ENCODE measurements around the gene HYCC2.
"Not testable (repeated sequence)": the region's sequence is repeated elsewhere in the genome, so short reads cannot be mapped to it uniquely, and the experiment has no call there.

The HYCC2 gene

DNA sequence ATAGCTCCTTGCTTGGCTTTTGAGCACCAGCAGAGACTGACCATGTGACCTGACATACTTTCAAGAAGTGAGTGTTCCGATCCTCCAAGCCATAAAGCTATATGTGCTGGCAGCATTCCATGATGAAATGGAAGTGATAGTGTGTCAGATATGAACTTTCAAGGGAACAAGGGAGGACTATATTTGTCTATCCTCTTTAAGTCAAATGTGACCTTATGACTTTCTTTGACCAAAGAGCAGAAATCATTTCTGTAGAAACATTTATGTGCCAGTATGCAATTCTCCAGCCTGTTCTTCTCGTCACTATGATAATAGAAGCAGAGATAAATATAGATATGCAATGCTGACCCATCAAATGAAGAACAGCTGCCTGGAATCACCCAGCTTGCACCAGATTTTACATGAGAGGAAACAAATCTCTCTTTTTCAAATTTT is 14.4 kb downstream of the HYCC2 start:
- Histone ChIP-seq H3K9ac (ENCODE audit: low read depth, low read length, poor library complexity) (no peak overlapping the region), H2BK15ac (ENCODE audit: low read length) (no peak overlapping the region), H3K14ac (ENCODE audit: low read length) (no peak overlapping the region), H3K18ac (ENCODE audit: low read length) (no peak overlapping the region), H3K9me3 (replicated peaks in 1 of 2; ENCODE audit: control insufficient read depth in 2 of 2, insufficient read depth in 1 of 2, low read depth in 1 of 2, low read length in 2 of 2) (no peaks in the 10 kb centered on the region), H3K27me3 (ENCODE audit: control insufficient read depth in 3 of 3, insufficient read depth in 3 of 3, low read depth in 1 of 3, low read length in 3 of 3) (no peaks in the 10 kb centered on the region), H2BK5ac (ENCODE audit: low read length) (no peak overlapping the region), H3K23ac (ENCODE audit: low read depth, low read length, poor library complexity) (no peak overlapping the region), H3K27ac (replicated peaks; ENCODE audit: low read length) (no peak overlapping the region), H3K4me3 (ENCODE audit: low read length in 2 of 2) (no peak overlapping the region), H3K4me1 (ENCODE audit: control insufficient read depth in 2 of 2, insufficient read depth in 1 of 2, low read depth in 1 of 2, low read length in 2 of 2) (no peaks in the 10 kb centered on the region), H3K36me3 (replicated peaks in 1 of 2; ENCODE audit: control insufficient read depth in 2 of 2, insufficient read depth in 2 of 2, low read length in 2 of 2) (peaks cover 0 to 2% of the 10 kb centered on the region in 2 donors), H3K4me2 (ENCODE audit: insufficient read depth, low read length, poor library complexity, severe bottlenecking) (no peak overlapping the region), H4K91ac (ENCODE audit: low read depth, low read length, poor library complexity) (no peak overlapping the region), H3K4ac (ENCODE audit: low read length) (no peak overlapping the region), H2BK12ac (ENCODE audit: low read length) (no peak overlapping the region), H2AK5ac (ENCODE audit: low read depth, low read length) (no peak overlapping the region), H4K8ac (ENCODE audit: low read depth, low read length) (no peak overlapping the region), H2AFZ (ENCODE audit: low read length) (no peak overlapping the region), H2BK120ac (ENCODE audit: low read depth, low read length) (no peak overlapping the region), H3K79me1 (ENCODE audit: low read depth, low read length) (no peaks in the 10 kb centered on the region)
- no CpG with 5 or more reads among the region's 2 CpGs for WGBS, 2 donors (ENCODE audit: extremely low coverage in 2 of 2, insufficient read length in 2 of 2, insufficient replicate concordance in 1 of 2)
- no peak for DNase-seq (ENCODE audit: low spot score)

DNA sequence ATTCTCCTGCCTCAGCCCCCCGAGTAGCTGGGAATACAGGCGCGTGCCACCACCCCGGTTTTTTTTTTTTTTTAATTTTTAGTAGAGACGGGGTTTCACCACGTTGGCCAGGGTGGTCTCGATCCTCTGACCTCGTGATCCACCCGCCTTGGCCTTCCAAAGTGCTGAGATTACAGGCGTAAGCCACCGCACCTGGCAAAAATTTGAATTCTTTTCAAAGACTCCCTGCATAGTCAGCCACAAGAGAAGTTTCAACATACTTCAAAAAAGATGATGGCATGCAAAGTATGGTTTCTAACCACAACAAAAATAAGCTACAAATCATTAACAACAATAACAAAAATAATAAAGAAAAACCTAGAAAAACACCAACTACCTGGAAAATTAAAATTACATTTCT is 22.0 kb downstream of the HYCC2 start:
- Histone ChIP-seq H3K4me1 (ENCODE audit: control insufficient read depth in 2 of 2, insufficient read depth in 1 of 2, low read depth in 1 of 2, low read length in 2 of 2) (no peaks in the 10 kb centered on the region), H3K27me3 (ENCODE audit: control insufficient read depth in 3 of 3, insufficient read depth in 3 of 3, low read depth in 1 of 3, low read length in 3 of 3) (no peaks in the 10 kb centered on the region), H3K4ac (ENCODE audit: low read length) (no peak overlapping the region), H3K9me3 (replicated peaks in 1 of 2; ENCODE audit: control insufficient read depth in 2 of 2, insufficient read depth in 1 of 2, low read depth in 1 of 2, low read length in 2 of 2) (peaks cover 0 to 13% of the 10 kb centered on the region in 2 donors), H2BK120ac (ENCODE audit: low read depth, low read length) (no peak overlapping the region), H2BK5ac (ENCODE audit: low read length) (no peak overlapping the region), H3K9ac (ENCODE audit: low read depth, low read length, poor library complexity) (no peak overlapping the region), H3K14ac (ENCODE audit: low read length) (no peak overlapping the region), H3K23ac (ENCODE audit: low read depth, low read length, poor library complexity) (no peak overlapping the region), H3K79me1 (ENCODE audit: low read depth, low read length) (no peaks in the 10 kb centered on the region), H3K36me3 (replicated peaks in 1 of 2; ENCODE audit: control insufficient read depth in 2 of 2, insufficient read depth in 2 of 2, low read length in 2 of 2) (no peaks in the 10 kb centered on the region), H3K18ac (ENCODE audit: low read length) (no peak overlapping the region), H3K4me3 (ENCODE audit: low read length in 2 of 2) (no peak overlapping the region), H2AFZ (ENCODE audit: low read length) (no peak overlapping the region), H4K8ac (ENCODE audit: low read depth, low read length) (no peak overlapping the region), H2BK15ac (ENCODE audit: low read length) (no peak overlapping the region), H2BK12ac (ENCODE audit: low read length) (no peak overlapping the region), H3K27ac (replicated peaks; ENCODE audit: low read length) (no peak overlapping the region), H2AK5ac (ENCODE audit: low read depth, low read length) (no peak overlapping the region), H3K4me2 (ENCODE audit: insufficient read depth, low read length, poor library complexity, severe bottlenecking) (no peak overlapping the region), H4K91ac (ENCODE audit: low read depth, low read length, poor library complexity) (no peak overlapping the region)
- no CpG with 5 or more reads among the region's 11 CpGs for WGBS, 2 donors (ENCODE audit: extremely low coverage in 2 of 2, insufficient read length in 2 of 2, insufficient replicate concordance in 1 of 2)
- no peak for DNase-seq (ENCODE audit: low spot score)

DNA sequence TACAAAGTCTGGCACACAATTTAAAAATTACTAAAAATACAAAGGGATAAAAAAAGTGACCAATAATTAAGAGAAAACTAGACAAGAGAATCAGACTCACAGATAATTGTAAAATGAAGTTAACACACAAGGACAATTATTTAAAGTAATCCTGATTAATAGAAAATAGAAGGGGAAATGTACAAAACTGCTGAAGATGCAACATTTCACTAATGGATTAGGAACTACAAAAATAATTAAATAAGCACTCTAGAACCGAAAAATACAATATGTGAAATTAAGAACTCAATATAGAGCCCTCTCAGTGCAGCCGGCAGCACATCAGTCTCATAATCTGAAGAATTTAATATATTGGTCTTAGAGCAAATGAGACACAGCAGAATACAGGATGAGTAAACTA is 24.6 kb downstream of the HYCC2 start:
- no peak overlapping the region for H3K9ac ChIP-seq (ENCODE audit: low read depth, low read length, poor library complexity)
- H2BK120ac ChIP-seq (ENCODE audit: low read depth, low read length), result no peak overlapping the region
- no peak overlapping the region for H3K27ac ChIP-seq (replicated peaks; ENCODE audit: low read length)
- no peak overlapping the region for H2BK15ac ChIP-seq (ENCODE audit: low read length)
- H3K79me1 ChIP-seq (ENCODE audit: low read depth, low read length), result no peaks in the 10 kb centered on the region
- H2AFZ ChIP-seq (ENCODE audit: low read length), result no peak overlapping the region
- no peak overlapping the region for H4K8ac ChIP-seq (ENCODE audit: low read depth, low read length)
- H3K23ac ChIP-seq (ENCODE audit: low read depth, low read length, poor library complexity), result no peak overlapping the region
- no peak overlapping the region for H2BK5ac ChIP-seq (ENCODE audit: low read length)
- no peak overlapping the region for H3K18ac ChIP-seq (ENCODE audit: low read length)
- H2BK12ac ChIP-seq (ENCODE audit: low read length), result no peak overlapping the region
- WGBS, 2 donors (ENCODE audit: extremely low coverage in 2 of 2, insufficient read length in 2 of 2, insufficient replicate concordance in 1 of 2), result no CpG with 5 or more reads among the region's 2 CpGs
- H3K14ac ChIP-seq (ENCODE audit: low read length), result no peak overlapping the region
- H4K91ac ChIP-seq (ENCODE audit: low read depth, low read length, poor library complexity), result no peak overlapping the region
- H2AK5ac ChIP-seq (ENCODE audit: low read depth, low read length), result no peak overlapping the region
- H3K4me3 ChIP-seq (ENCODE audit: low read length in 2 of 2), result no peak overlapping the region
- no peaks in the 10 kb centered on the region for H3K27me3 ChIP-seq (ENCODE audit: control insufficient read depth in 3 of 3, insufficient read depth in 3 of 3, low read depth in 1 of 3, low read length in 3 of 3)
- no peaks in the 10 kb centered on the region for H3K4me1 ChIP-seq (ENCODE audit: control insufficient read depth in 2 of 2, insufficient read depth in 1 of 2, low read depth in 1 of 2, low read length in 2 of 2)
- H3K4me2 ChIP-seq (ENCODE audit: insufficient read depth, low read length, poor library complexity, severe bottlenecking), result no peak overlapping the region
- no peak overlapping the region for H3K4ac ChIP-seq (ENCODE audit: low read length)
- H3K9me3 ChIP-seq (replicated peaks in 1 of 2; ENCODE audit: control insufficient read depth in 2 of 2, insufficient read depth in 1 of 2, low read depth in 1 of 2, low read length in 2 of 2), result peaks cover 0 to 20% of the 10 kb centered on the region in 2 donors
- H3K36me3 ChIP-seq (replicated peaks in 1 of 2; ENCODE audit: control insufficient read depth in 2 of 2, insufficient read depth in 2 of 2, low read length in 2 of 2), result peaks cover 0 to 8% of the 10 kb centered on the region in 2 donors
- no peak for DNase-seq (ENCODE audit: low spot score)

DNA sequence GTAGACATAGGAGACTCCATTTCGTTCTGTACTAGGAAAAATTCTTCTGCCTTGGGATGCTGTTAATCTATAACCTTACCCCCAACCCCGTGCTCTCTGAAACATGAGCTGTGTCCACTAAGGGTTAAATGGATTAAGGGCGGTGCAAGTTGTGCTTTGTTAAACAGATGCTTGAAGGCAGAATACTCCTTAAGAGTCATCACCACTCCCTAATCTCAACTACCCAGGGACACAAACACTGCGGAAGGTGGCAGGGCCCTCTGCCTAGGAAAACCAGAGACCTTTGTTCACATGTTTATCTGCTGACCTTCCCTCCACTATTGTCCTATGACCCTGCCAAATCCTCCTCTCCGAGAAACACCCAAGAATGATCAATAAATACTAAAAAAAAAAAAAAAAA is 28.4 kb downstream of the HYCC2 start:
- not testable (repeated sequence) for H2AK5ac ChIP-seq (ENCODE audit: low read depth, low read length); H2BK120ac ChIP-seq (ENCODE audit: low read depth, low read length); H3K79me1 ChIP-seq (ENCODE audit: low read depth, low read length); H3K4me2 ChIP-seq (ENCODE audit: insufficient read depth, low read length, poor library complexity, severe bottlenecking); H3K36me3 ChIP-seq (replicated peaks in 1 of 2; ENCODE audit: control insufficient read depth in 2 of 2, insufficient read depth in 2 of 2, low read length in 2 of 2); H3K27ac ChIP-seq (replicated peaks; ENCODE audit: low read length); H2BK15ac ChIP-seq (ENCODE audit: low read length); H3K27me3 ChIP-seq (ENCODE audit: control insufficient read depth in 3 of 3, insufficient read depth in 3 of 3, low read depth in 1 of 3, low read length in 3 of 3); H4K91ac ChIP-seq (ENCODE audit: low read depth, low read length, poor library complexity); H3K18ac ChIP-seq (ENCODE audit: low read length); H3K4ac ChIP-seq (ENCODE audit: low read length); H3K23ac ChIP-seq (ENCODE audit: low read depth, low read length, poor library complexity); H3K4me1 ChIP-seq (ENCODE audit: control insufficient read depth in 2 of 2, insufficient read depth in 1 of 2, low read depth in 1 of 2, low read length in 2 of 2); H3K4me3 ChIP-seq (ENCODE audit: low read length in 2 of 2); H3K9ac ChIP-seq (ENCODE audit: low read depth, low read length, poor library complexity); DNase-seq (ENCODE audit: low spot score); H2AFZ ChIP-seq (ENCODE audit: low read length); H4K8ac ChIP-seq (ENCODE audit: low read depth, low read length); H3K14ac ChIP-seq (ENCODE audit: low read length); H2BK12ac ChIP-seq (ENCODE audit: low read length); H2BK5ac ChIP-seq (ENCODE audit: low read length)
- no CpG with 5 or more reads among the region's 5 CpGs for WGBS, 2 donors (ENCODE audit: extremely low coverage in 2 of 2, insufficient read length in 2 of 2, insufficient replicate concordance in 1 of 2)
- peaks cover 0 to 13% of the 10 kb centered on the region in 2 donors for H3K9me3 ChIP-seq (replicated peaks in 1 of 2; ENCODE audit: control insufficient read depth in 2 of 2, insufficient read depth in 1 of 2, low read depth in 1 of 2, low read length in 2 of 2)

Measured in neuronal stem cell (in vitro differentiated cells).